Liver (tissue), 3 donors: ENCODE data around the gene DISC1.

Experiments
- CTCF ChIP-seq: fragments of 150-350 bp; IDR thresholded peaks from 2 replicates; pipeline ENCODE4 v1.5.1; 2017; ENCODE audit warnings: improper control_type of control experiment, low read depth, low read length; ENCODE audit not compliant: missing input control
- HNF4A ChIP-seq, 2 donors: conservative IDR thresholded peaks; 2 replicates each; pipeline ENCODE4 v1.6.1; 2016; ENCODE audit warnings: antibody characterized with exemption in 2 of 2, mild to moderate bottlenecking in 2 of 2
- JUND ChIP-seq, 2 donors: IDR thresholded peaks; 2 replicates each; pipeline ENCODE4 v1.6.1; 2016; ENCODE audit warnings: antibody characterized with exemption in 2 of 2
- MAX ChIP-seq: IDR thresholded peaks from 2 replicates; pipeline ENCODE4 v1.6.1; 2016; ENCODE audit warnings: antibody characterized with exemption
- RAD21 ChIP-seq, 2 donors: IDR thresholded peaks; 2 replicates each; pipeline ENCODE4 v1.6.1; 2016; ENCODE audit warnings: antibody characterized with exemption in 2 of 2, mild to moderate bottlenecking in 2 of 2
- SP1 ChIP-seq: IDR thresholded peaks from 2 replicates; pipeline ENCODE4 v1.6.1; 2018; ENCODE audit warnings: antibody characterized with exemption, mild to moderate bottlenecking
- TAF1 ChIP-seq: conservative IDR thresholded peaks from 2 replicates; pipeline ENCODE4 v1.6.1; 2016; ENCODE audit warnings: antibody characterized with exemption, mild to moderate bottlenecking
- TF ChIP-seq, protein P1 (sequence below): IDR thresholded peaks from 2 replicates; pipeline ENCODE4 v1.6.1; 2016; ENCODE audit warnings: antibody characterized with exemption
- donor health status: healthy.
- donor health status: healthy.

DNA sequence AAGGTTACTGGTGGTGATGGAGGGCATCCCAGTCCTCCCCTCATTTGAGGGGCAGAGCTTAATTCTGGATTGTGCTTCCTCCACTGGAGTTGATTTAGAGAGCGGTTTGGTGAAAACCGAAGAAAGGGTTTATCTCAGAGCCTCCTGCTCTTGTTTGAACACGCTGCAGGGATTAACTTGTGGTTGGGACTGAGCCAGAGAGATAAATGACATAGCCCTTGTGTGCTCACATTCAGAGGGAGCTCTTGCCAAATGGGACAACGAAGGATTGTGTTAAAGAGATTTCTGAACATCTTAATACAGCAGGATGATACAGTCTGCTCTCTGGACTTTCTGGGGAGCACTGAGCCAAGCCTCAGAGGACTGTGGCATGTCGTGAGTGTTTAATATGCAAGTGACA, 308.2 kb downstream of the DISC1 start:
- TF ChIP-seq CTCF = no peak
- no peak for TF ChIP-seq JUND (IDR thresholded peaks at IDR 0.05)
- no peak for TF ChIP-seq MAX
- TF ChIP-seq HNF4A (conservative IDR thresholded peaks at IDR 0.05) = no peak
- no peak for TF ChIP-seq SP1
- TF ChIP-seq TAF1 = no peak
- TF ChIP-seq, protein P1, sequence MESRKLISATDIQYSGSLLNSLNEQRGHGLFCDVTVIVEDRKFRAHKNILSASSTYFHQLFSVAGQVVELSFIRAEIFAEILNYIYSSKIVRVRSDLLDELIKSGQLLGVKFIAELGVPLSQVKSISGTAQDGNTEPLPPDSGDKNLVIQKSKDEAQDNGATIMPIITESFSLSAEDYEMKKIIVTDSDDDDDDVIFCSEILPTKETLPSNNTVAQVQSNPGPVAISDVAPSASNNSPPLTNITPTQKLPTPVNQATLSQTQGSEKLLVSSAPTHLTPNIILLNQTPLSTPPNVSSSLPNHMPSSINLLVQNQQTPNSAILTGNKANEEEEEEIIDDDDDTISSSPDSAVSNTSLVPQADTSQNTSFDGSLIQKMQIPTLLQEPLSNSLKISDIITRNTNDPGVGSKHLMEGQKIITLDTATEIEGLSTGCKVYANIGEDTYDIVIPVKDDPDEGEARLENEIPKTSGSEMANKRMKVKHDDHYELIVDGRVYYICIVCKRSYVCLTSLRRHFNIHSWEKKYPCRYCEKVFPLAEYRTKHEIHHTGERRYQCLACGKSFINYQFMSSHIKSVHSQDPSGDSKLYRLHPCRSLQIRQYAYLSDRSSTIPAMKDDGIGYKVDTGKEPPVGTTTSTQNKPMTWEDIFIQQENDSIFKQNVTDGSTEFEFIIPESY = no peak
- TF ChIP-seq RAD21 (IDR thresholded peaks at IDR 0.05) = no peak
